Nephron (organoid): ENCODE measurements around the gene IMPG1.

Experiments used
- H3K27ac Mint-ChIP-seq, 3 experiments: 2 replicates each; pipeline ENCODE4 v1.8.0; 2020; ENCODE audit warnings: mixed read lengths in 3 of 3, mild to moderate bottlenecking in 2 of 3, moderate library complexity in 1 of 3
- H3K27me3 Mint-ChIP-seq: 2 replicates; pipeline ENCODE4 v1.8.0; 2021; ENCODE audit warnings: low read depth, mild to moderate bottlenecking, moderate library complexity, mixed read lengths
- H3K36me3 Mint-ChIP-seq: 2 replicates; pipeline ENCODE4 v1.8.0; 2020; ENCODE audit warnings: low read depth, mixed read lengths
- H3K4me1 Mint-ChIP-seq: 2 replicates; pipeline ENCODE4 v1.8.0; 2020; ENCODE audit warnings: mixed read lengths
- H3K4me3 Mint-ChIP-seq, 3 experiments: 2 replicates each; pipeline ENCODE4 v1.8.0; 2020; ENCODE audit warnings: mild to moderate bottlenecking in 3 of 3, mixed read lengths in 3 of 3, moderate library complexity in 2 of 3
- H3K9me3 Mint-ChIP-seq: 2 replicates; pipeline ENCODE4 v1.8.0; 2020; ENCODE audit warnings: mixed read lengths
- TF ChIP-seq, protein P1 (sequence below), 3 experiments: fragments of 200-600 bp; sonication (generic); IDR thresholded peaks; one replicate each; pipeline ENCODE4 v1.5.0; 2021; ENCODE audit warnings: antibody characterized with exemption in 3 of 3; ENCODE audit not compliant: unreplicated experiment in 3 of 3

The IMPG1 gene

GRCh38 chr6:75975904-75976303 is 96.6 kb downstream of the IMPG1 start:
- no peaks in the 10 kb centered on the region for H3K27me3 Mint-ChIP-seq
- H3K9me3 Mint-ChIP-seq = no peaks in the 10 kb centered on the region
- H3K4me1 Mint-ChIP-seq = no peaks in the 10 kb centered on the region
- H3K4me3 Mint-ChIP-seq = no peak overlapping the region
- TF ChIP-seq, protein P1, sequence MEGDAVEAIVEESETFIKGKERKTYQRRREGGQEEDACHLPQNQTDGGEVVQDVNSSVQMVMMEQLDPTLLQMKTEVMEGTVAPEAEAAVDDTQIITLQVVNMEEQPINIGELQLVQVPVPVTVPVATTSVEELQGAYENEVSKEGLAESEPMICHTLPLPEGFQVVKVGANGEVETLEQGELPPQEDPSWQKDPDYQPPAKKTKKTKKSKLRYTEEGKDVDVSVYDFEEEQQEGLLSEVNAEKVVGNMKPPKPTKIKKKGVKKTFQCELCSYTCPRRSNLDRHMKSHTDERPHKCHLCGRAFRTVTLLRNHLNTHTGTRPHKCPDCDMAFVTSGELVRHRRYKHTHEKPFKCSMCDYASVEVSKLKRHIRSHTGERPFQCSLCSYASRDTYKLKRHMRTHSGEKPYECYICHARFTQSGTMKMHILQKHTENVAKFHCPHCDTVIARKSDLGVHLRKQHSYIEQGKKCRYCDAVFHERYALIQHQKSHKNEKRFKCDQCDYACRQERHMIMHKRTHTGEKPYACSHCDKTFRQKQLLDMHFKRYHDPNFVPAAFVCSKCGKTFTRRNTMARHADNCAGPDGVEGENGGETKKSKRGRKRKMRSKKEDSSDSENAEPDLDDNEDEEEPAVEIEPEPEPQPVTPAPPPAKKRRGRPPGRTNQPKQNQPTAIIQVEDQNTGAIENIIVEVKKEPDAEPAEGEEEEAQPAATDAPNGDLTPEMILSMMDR (IDR thresholded peaks at IDR 0.05; ENCODE audit: unreplicated experiment in 3 of 3) = no peak
- H3K36me3 Mint-ChIP-seq = no peaks in the 10 kb centered on the region
- H3K27ac Mint-ChIP-seq = no peak overlapping the region

DNA sequence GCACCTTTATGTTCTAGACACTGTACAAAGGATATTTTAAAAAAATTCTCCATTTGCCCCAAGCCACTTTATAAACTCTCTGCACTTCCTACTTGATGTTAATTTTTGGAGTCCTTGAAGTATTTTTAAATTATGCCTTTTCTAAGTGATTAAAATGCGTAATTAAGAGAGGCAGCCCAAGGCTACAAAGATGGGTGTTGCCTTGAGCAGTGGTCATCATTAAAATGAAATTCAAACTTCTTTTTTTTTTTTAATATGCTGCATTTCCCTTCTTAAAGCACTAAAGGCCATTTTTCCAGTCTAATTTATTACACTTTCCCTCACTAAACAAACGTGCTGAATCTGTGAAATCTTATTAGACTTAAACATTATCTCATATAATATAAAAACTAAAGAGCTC is 102.4 kb downstream of the IMPG1 start:
- Mint-ChIP-seq H3K4me3 (no peak overlapping the region), H3K27ac (no peak overlapping the region), H3K9me3 (no peaks in the 10 kb centered on the region), H3K4me1 (no peaks in the 10 kb centered on the region), H3K36me3 (no peaks in the 10 kb centered on the region), H3K27me3 (no peaks in the 10 kb centered on the region)
- TF ChIP-seq, protein P1 (IDR thresholded peaks at IDR 0.05; ENCODE audit: unreplicated experiment in 3 of 3) = no peak

- H3K9me3 Mint-ChIP-seq = no peaks in the 10 kb centered on the region
- no peaks in the 10 kb centered on the region for H3K36me3 Mint-ChIP-seq
- no peak overlapping the region for H3K4me3 Mint-ChIP-seq
- H3K27me3 Mint-ChIP-seq = no peaks in the 10 kb centered on the region
- H3K4me1 Mint-ChIP-seq = no peaks in the 10 kb centered on the region
- H3K27ac Mint-ChIP-seq = peak overlapping the region in 1 of 3 experiments; percentile 3
- TF ChIP-seq, protein P1 (IDR thresholded peaks at IDR 0.05; ENCODE audit: unreplicated experiment in 3 of 3) = no peak
Observed at GRCh38 chr6:75968143-75968542, 104.3 kb downstream of the IMPG1 start.

- H3K9me3 Mint-ChIP-seq = peaks cover 4% of the 10 kb centered on the region
- no peaks in the 10 kb centered on the region for H3K27me3 Mint-ChIP-seq
- H3K36me3 Mint-ChIP-seq = peaks cover 1% of the 10 kb centered on the region
- H3K27ac Mint-ChIP-seq = no peak overlapping the region
- TF ChIP-seq, protein P1 (IDR thresholded peaks at IDR 0.05; ENCODE audit: unreplicated experiment in 3 of 3) = no peak
- no peaks in the 10 kb centered on the region for H3K4me1 Mint-ChIP-seq
- no peak overlapping the region for H3K4me3 Mint-ChIP-seq
Observed at GRCh38 chr6:75963569-75963968, 108.9 kb downstream of the IMPG1 start.

- Mint-ChIP-seq H3K4me3 (no peak overlapping the region), H3K4me1 (peaks cover 5% of the 10 kb centered on the region), H3K9me3 (peaks cover 15% of the 10 kb centered on the region), H3K27ac (no peak overlapping the region), H3K36me3 (no peaks in the 10 kb centered on the region), H3K27me3 (peaks cover 8% of the 10 kb centered on the region)
- TF ChIP-seq, protein P1 (IDR thresholded peaks at IDR 0.05; ENCODE audit: unreplicated experiment in 3 of 3) = no peak
Observed at GRCh38 chr6:75952128-75952527, 120.3 kb downstream of the IMPG1 start.

- Mint-ChIP-seq H3K27ac (no peak overlapping the region), H3K27me3 (peaks cover 35% of the 10 kb centered on the region), H3K9me3 (no peaks in the 10 kb centered on the region), H3K36me3 (no peaks in the 10 kb centered on the region), H3K4me3 (no peak overlapping the region), H3K4me1 (peaks cover 5% of the 10 kb centered on the region)
- TF ChIP-seq, protein P1 (IDR thresholded peaks at IDR 0.05; ENCODE audit: unreplicated experiment in 3 of 3) = no peak
Observed at GRCh38 chr6:75947935-75948334, 124.5 kb downstream of the IMPG1 start.
